Activated T-helper 1 cell treated with anti-CD3 and anti-CD28 coated beads, Interleukin-12 subunit alpha, Interleukin-12 subunit beta, Interleukin-2, Interleukin-4 antibody, amounts not matched to agents 30 ng/mL and 10 ng/mL and 1 ng/mL, durations not matched to agents 14 hours and 24 hours and 36 hours (primary cell): ENCODE measurements around the gene ANKRD12. TPM values are rescaled to one million over a fixed set of nuclear protein-coding genes. Genes with fewer than 3 reads are reported as not detected.

Source experiments
- DNase-seq: peaks from one replicate; pipeline ENCODE4 v3.0.0; 2021; ENCODE audit warnings: low spot score
- H3K27ac Mint-ChIP-seq: one replicate; pipeline ENCODE4 v1.8.0; 2021; ENCODE audit warnings: mild to moderate bottlenecking, mixed read lengths
- H3K27me3 Mint-ChIP-seq: one replicate; pipeline ENCODE4 v1.8.0; 2022; ENCODE audit warnings: mild to moderate bottlenecking, moderate library complexity, mixed read lengths; ENCODE audit not compliant: insufficient read depth
- H3K36me3 Mint-ChIP-seq: one replicate; pipeline ENCODE4 v1.8.0; 2021; ENCODE audit warnings: low read depth, mixed read lengths
- H3K4me1 Mint-ChIP-seq: one replicate; pipeline ENCODE4 v1.8.0; 2021; ENCODE audit warnings: low read depth, mixed read lengths
- H3K4me3 Mint-ChIP-seq: one replicate; pipeline ENCODE4 v1.8.0; 2021; ENCODE audit warnings: mild to moderate bottlenecking, moderate library complexity, mixed read lengths
- H3K9me3 Mint-ChIP-seq: one replicate; pipeline ENCODE4 v1.8.0; 2021; ENCODE audit warnings: mixed read lengths
- intact Hi-C: fragments of 100-400 bp; cut with micrococcal nuclease; formaldehyde crosslinking; loops from one replicate; pipeline ENCODE4 v1.15.1; 2024
- total RNA-seq: library from RNA; stranded (reverse); gene quantifications from 2 replicates; pipeline ENCODE4 v1.2.3, GENCODE V29; 2022

Gene ANKRD12
- total RNA-seq, 1 donor from 2014 or later = 61.3 TPM

- H3K27ac Mint-ChIP-seq = peak overlapping the region; percentile 29
- H3K27me3 Mint-ChIP-seq = no peaks in the 10 kb centered on the region
- H3K36me3 Mint-ChIP-seq = peaks cover 37% of the 10 kb centered on the region
- no peaks in the 10 kb centered on the region for H3K9me3 Mint-ChIP-seq
- intact Hi-C loops = no loop called here
- H3K4me3 Mint-ChIP-seq = no peak overlapping the region
- DNase-seq = no peak
- H3K4me1 Mint-ChIP-seq = no peaks in the 10 kb centered on the region
These were observed 141.4 kb downstream of the ANKRD12 start for GRCh38 chr18:9278028-9278427.

DNA sequence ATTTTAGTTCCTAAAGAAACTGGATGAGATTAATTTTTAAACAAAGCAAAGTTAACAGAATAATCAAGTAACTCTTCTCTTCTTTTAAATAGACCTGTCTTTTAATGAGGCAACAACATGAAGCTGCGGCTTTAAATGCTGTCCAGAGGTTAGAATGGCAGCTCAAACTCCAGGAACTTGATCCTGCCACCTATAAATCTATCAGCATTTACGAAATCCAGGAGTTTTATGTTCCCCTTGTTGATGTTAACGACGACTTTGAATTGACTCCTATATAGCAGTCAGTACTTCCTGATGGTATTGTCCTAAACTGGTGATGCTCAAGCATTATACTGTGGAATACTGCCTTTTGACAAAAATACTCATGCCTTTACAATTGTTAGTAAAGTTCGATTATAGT is 144.3 kb downstream of the ANKRD12 start:
- Mint-ChIP-seq H3K27me3 (no peaks in the 10 kb centered on the region), H3K36me3 (peaks cover 33% of the 10 kb centered on the region), H3K27ac (no peak overlapping the region), H3K9me3 (no peaks in the 10 kb centered on the region), H3K4me1 (no peaks in the 10 kb centered on the region), H3K4me3 (no peak overlapping the region)
- intact Hi-C loops = no loop called here
- no peak for DNase-seq

GRCh38 chr18:9281780-9282179 is 145.2 kb downstream of the ANKRD12 start:
- Mint-ChIP-seq H3K27me3 (no peaks in the 10 kb centered on the region), H3K27ac (no peak overlapping the region), H3K9me3 (no peaks in the 10 kb centered on the region), H3K4me3 (no peak overlapping the region), H3K4me1 (no peaks in the 10 kb centered on the region), H3K36me3 (peaks cover 30% of the 10 kb centered on the region)
- intact Hi-C loops = no loop called here
- DNase-seq = no peak

DNA sequence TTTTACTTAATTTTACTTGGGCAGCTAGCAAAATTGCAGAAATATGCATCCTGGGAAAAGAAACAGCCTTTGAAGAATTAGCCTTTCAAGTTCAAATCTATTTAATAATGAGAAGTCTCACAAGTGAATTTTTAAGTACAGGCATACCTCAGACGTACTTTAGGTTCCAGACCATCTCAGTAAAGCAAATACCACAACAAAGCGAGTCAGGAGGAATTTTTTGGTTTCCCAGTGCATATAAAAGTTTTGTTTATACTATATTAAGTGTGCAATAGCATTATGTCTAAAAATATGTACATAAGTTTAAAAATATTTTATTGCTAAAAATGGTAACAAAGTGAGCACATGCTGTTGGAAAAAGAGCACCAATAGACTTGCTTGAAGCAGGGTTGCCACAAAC is 147.2 kb downstream of the ANKRD12 start:
- H3K27ac Mint-ChIP-seq = no peak overlapping the region
- no peaks in the 10 kb centered on the region for H3K27me3 Mint-ChIP-seq
- H3K4me1 Mint-ChIP-seq = no peaks in the 10 kb centered on the region
- no peak for DNase-seq
- H3K9me3 Mint-ChIP-seq = no peaks in the 10 kb centered on the region
- no peak overlapping the region for H3K4me3 Mint-ChIP-seq
- intact Hi-C loops = no loop called here
- peaks cover 20% of the 10 kb centered on the region for H3K36me3 Mint-ChIP-seq

DNA sequence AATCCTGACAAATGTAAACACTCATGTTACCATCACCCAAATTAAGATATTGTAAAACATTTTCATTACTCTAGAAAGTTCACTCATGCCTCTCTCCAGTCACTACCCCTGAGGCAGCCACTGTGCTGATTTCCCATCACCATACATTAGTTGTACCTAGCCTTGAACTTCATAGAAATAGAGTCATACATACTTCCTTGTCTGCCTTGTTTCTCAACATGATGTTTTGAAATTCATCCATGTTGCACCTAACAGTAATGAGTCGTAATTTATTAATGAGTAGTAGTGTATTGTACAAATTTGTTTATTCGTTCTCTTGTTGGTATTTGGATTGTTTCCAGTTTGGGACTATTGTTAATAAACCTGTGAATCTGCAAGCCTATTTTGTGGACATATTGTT is 149.0 kb downstream of the ANKRD12 start:
- no peak overlapping the region for H3K27ac Mint-ChIP-seq
- H3K27me3 Mint-ChIP-seq = no peaks in the 10 kb centered on the region
- DNase-seq = no peak
- H3K4me1 Mint-ChIP-seq = no peaks in the 10 kb centered on the region
- H3K4me3 Mint-ChIP-seq = no peak overlapping the region
- intact Hi-C loops = no loop called here
- peaks cover 13% of the 10 kb centered on the region for H3K36me3 Mint-ChIP-seq
- peaks cover 3% of the 10 kb centered on the region for H3K9me3 Mint-ChIP-seq

- peaks cover 10% of the 10 kb centered on the region for H3K36me3 Mint-ChIP-seq
- no peak overlapping the region for H3K27ac Mint-ChIP-seq
- no peaks in the 10 kb centered on the region for H3K4me1 Mint-ChIP-seq
- intact Hi-C loops = no loop called here
- peaks cover 8% of the 10 kb centered on the region for H3K9me3 Mint-ChIP-seq
- no peaks in the 10 kb centered on the region for H3K27me3 Mint-ChIP-seq
- no peak overlapping the region for H3K4me3 Mint-ChIP-seq
- no peak for DNase-seq
These were observed 150.5 kb downstream of the ANKRD12 start for GRCh38 chr18:9287036-9287435.

- Mint-ChIP-seq H3K27me3 (no peaks in the 10 kb centered on the region), H3K4me1 (no peaks in the 10 kb centered on the region), H3K4me3 (no peak overlapping the region), H3K9me3 (peaks cover 24% of the 10 kb centered on the region), H3K27ac (no peak overlapping the region), H3K36me3 (peaks cover 5% of the 10 kb centered on the region)
- DNase-seq = no peak
- intact Hi-C loops = no loop called here
These were observed 153.1 kb downstream of the ANKRD12 start for GRCh38 chr18:9289698-9290097.

DNA sequence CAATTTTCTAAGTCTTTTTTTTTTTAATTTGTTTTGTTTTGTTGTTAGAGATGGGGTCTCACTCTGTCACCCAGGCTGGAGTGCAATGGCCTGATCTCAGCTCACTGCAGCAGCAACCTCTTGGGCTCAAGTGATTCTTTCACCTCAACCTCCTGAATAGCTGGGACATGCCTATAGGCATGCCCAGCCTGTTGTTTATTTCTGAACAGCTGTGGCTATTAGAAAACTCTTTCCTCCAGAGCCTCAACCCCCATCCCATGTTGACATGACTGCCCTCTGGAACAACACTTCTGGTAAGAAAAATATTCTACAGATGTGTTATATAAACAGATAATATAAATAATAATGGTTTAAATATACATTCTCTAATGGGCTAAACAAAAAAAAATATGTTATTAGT is 153.6 kb downstream of the ANKRD12 start:
- Mint-ChIP-seq H3K36me3 (peaks cover 5% of the 10 kb centered on the region), H3K4me3 (no peak overlapping the region), H3K27ac (no peak overlapping the region)

DNA sequence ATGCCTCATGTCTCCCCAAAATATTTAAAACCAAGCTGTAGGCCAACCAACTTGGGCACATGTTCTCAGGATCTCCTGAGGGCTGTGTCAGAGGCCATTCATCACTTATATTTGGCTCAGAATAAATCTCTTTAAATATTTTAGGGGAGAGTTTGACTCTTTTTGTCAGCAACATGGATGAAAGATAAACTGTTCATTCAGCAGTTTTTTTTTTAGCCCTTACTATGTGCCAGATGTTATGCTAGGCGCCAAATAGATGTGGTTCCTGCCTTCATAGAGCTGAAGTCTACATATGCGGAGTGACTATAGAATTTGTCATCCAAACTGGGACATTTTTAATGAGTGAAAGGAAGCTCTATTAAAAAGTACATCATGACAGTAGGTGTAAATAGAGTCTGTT is 155.5 kb downstream of the ANKRD12 start:
- Mint-ChIP-seq H3K4me3 (no peak overlapping the region), H3K9me3 (peaks cover 24% of the 10 kb centered on the region), H3K36me3 (peaks cover 2% of the 10 kb centered on the region), H3K27me3 (no peaks in the 10 kb centered on the region), H3K27ac (no peak overlapping the region), H3K4me1 (no peaks in the 10 kb centered on the region)
- intact Hi-C loops = no loop called here
- no peak for DNase-seq

More for the DNA sequence above, 153.6 kb downstream of the ANKRD12 start:
- DNase-seq = no peak
- Mint-ChIP-seq H3K4me1 (no peaks in the 10 kb centered on the region), H3K9me3 (peaks cover 24% of the 10 kb centered on the region), H3K27me3 (no peaks in the 10 kb centered on the region)
- intact Hi-C loops = no loop called here

GRCh38 chr18:9293948-9294347 is 157.4 kb downstream of the ANKRD12 start:
- peaks cover 24% of the 10 kb centered on the region for H3K9me3 Mint-ChIP-seq
- no peaks in the 10 kb centered on the region for H3K4me1 Mint-ChIP-seq
- DNase-seq = no peak
- H3K36me3 Mint-ChIP-seq = no peaks in the 10 kb centered on the region
- no peaks in the 10 kb centered on the region for H3K27me3 Mint-ChIP-seq
- H3K27ac Mint-ChIP-seq = no peak overlapping the region
- intact Hi-C loops = no loop called here
- H3K4me3 Mint-ChIP-seq = no peak overlapping the region

DNA sequence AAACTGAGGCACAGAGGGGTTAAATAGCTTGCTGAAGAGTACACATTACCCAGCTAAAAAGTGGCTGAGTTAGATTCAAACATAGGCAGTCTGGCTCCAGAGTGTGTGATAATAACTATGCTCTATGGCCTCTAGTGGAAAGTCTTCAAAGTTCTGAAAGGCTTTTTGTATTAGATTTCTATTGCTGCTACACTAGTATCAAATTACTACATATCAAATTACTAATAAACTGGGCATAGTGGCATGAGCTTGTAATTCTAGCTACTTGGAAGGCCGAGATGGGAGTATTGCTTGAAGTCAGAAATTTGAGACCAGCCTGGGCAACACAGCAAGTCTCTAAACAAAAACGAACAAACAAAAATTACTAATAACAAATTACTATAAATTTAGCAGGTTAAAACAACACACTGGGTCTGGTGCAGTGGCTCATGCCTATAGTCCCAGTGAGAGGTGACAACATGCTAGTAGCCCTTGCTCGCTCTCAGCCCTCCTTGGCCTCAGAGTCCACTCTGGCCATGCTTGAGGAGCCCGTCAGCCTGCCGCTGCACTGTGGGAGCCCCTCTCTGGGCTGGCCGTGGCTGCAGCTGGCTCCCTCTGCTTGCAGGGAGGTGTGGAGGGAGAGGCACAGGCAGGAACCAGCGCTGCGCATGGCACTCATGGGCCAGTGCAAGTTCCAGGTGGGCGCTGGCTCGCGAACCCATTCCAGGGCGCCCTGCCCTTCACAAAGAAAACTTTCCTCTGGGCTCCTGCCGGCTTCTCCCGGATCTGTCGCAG is 159.8 kb downstream of the ANKRD12 start:
- intact Hi-C loops = no loop called here
- H3K4me1 Mint-ChIP-seq = no peaks in the 10 kb centered on the region
- no peaks in the 10 kb centered on the region for H3K27me3 Mint-ChIP-seq
- peaks cover 16% of the 10 kb centered on the region for H3K9me3 Mint-ChIP-seq
- H3K4me3 Mint-ChIP-seq = no peak overlapping the region
- no peak for DNase-seq
- H3K36me3 Mint-ChIP-seq = no peaks in the 10 kb centered on the region
- H3K27ac Mint-ChIP-seq = no peak overlapping the region

- Mint-ChIP-seq H3K27me3 (no peaks in the 10 kb centered on the region), H3K27ac (no peak overlapping the region), H3K4me1 (no peaks in the 10 kb centered on the region), H3K9me3 (peaks cover 17% of the 10 kb centered on the region), H3K36me3 (no peaks in the 10 kb centered on the region), H3K4me3 (no peak overlapping the region)
- DNase-seq = no peak
- intact Hi-C loops = no loop called here
These were observed 160.4 kb downstream of the ANKRD12 start for GRCh38 chr18:9297007-9297393.

DNA sequence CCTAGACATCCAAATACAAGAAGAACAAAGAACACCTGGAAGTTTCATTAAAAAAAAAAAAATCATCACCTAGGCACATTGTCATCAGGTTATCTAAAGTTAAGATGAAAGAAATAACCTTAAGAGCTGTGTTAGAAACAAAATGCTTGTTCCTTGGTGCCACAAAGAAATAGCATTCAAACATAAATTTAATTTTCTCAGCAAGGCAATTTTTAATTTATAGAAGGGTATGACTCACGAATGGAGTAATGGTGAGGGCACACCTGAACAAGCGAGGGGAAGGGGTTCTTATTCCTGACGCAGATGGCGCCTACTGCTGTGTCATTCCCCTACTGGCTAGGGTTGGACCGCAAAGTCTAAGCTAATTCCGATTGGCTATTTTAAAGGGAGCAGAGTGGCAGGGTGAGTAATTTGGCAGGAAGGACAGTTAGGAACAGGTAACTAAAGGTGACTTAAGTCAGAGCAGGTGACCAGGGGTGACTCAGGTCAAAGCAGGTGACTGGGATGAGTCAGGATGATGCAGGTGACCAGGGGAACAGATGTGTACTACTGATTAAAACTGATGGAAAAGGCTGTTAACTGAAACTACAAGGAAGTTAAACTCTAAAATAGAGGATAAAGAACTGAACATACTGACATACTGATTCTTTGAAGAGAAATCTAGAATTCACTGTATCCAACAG is 167.9 kb downstream of the ANKRD12 start:
- no peak for DNase-seq
- Mint-ChIP-seq H3K27me3 (no peaks in the 10 kb centered on the region), H3K4me1 (no peaks in the 10 kb centered on the region), H3K36me3 (peaks cover 3% of the 10 kb centered on the region), H3K4me3 (no peak overlapping the region), H3K27ac (no peak overlapping the region), H3K9me3 (peaks cover 29% of the 10 kb centered on the region)
- intact Hi-C loops = loop anchor here (10.0 kb wide), 1 partner anchor 60 kb away; no protein-coding TSS in a partner anchor
